GM23248 (cell line): Measurements from ENCODE around the gene FER.

ENCODE experiments used
- EZH2 ChIP-seq: fragments of 200-600 bp; sonication (generic); IDR thresholded peaks from 2 replicates; pipeline ENCODE4 v1.6.1; 2018; ENCODE audit warnings: antibody characterized with exemption, mild to moderate bottlenecking; ENCODE audit not compliant: insufficient read depth, poor library complexity, severe bottlenecking
- EZH2phosphoT487 ChIP-seq: fragments of 200-600 bp; sonication (generic); IDR thresholded peaks from 2 replicates; pipeline ENCODE4 v1.6.1; 2018; ENCODE audit warnings: antibody characterized with exemption, moderate library complexity, mild to moderate bottlenecking, low read depth; ENCODE audit not compliant: insufficient read depth

GRCh38 chr5:108765647-108766046 lies 17.9 kb downstream of the FER start:
- TF ChIP-seq EZH2 (no peak), EZH2phosphoT487 (no peak)
